Measurements from ENCODE around the gene SLC25A25.

The SLC25A25 gene

DNA sequence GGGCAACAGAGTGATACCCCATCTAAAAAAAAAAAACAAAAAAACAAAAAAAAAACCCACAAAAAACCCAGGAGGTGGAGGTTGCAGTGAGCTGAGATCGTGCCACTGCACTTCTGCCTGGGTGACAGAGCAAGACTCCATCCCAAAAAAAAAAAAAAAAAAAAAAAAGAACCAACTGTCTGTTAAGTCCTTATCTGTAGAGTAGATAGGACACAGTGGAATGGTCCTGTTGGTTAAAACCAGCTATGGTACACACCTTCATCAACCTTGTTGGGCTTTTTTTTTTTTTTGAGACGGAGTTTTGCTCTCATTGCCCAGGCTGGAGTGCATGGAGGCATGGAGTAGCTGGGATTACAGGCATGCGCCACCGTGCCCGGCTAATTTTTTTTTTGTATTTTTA is 12.2 kb downstream of the SLC25A25 start:
- peak overlapping the region; percentile 96 for H3K27ac ChIP-seq
- no peaks in the 10 kb centered on the region for H3K36me3 ChIP-seq (ENCODE audit: control insufficient read depth, insufficient read depth, low read length)
- no peak overlapping the region for H3K4me3 ChIP-seq (ENCODE audit: low read depth, low read length)
- H3K79me2 ChIP-seq, result peaks cover under 1% of the 10 kb centered on the region
- H2AFZ ChIP-seq, result no peak overlapping the region
- H3K9ac ChIP-seq, result no peak overlapping the region
- no peaks in the 10 kb centered on the region for H3K9me3 ChIP-seq (ENCODE audit: control insufficient read depth, low read length)
- H3K4me1 ChIP-seq, result peaks cover 33% of the 10 kb centered on the region
- TF ChIP-seq, protein P1, sequence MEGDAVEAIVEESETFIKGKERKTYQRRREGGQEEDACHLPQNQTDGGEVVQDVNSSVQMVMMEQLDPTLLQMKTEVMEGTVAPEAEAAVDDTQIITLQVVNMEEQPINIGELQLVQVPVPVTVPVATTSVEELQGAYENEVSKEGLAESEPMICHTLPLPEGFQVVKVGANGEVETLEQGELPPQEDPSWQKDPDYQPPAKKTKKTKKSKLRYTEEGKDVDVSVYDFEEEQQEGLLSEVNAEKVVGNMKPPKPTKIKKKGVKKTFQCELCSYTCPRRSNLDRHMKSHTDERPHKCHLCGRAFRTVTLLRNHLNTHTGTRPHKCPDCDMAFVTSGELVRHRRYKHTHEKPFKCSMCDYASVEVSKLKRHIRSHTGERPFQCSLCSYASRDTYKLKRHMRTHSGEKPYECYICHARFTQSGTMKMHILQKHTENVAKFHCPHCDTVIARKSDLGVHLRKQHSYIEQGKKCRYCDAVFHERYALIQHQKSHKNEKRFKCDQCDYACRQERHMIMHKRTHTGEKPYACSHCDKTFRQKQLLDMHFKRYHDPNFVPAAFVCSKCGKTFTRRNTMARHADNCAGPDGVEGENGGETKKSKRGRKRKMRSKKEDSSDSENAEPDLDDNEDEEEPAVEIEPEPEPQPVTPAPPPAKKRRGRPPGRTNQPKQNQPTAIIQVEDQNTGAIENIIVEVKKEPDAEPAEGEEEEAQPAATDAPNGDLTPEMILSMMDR (IDR thresholded peaks at IDR 0.05), result no peak
- no peaks in the 10 kb centered on the region for H3K27me3 ChIP-seq (ENCODE audit: control insufficient read depth, insufficient read depth, low read length)
- H3K4me2 ChIP-seq (ENCODE audit: low read length), result no peak overlapping the region

DNA sequence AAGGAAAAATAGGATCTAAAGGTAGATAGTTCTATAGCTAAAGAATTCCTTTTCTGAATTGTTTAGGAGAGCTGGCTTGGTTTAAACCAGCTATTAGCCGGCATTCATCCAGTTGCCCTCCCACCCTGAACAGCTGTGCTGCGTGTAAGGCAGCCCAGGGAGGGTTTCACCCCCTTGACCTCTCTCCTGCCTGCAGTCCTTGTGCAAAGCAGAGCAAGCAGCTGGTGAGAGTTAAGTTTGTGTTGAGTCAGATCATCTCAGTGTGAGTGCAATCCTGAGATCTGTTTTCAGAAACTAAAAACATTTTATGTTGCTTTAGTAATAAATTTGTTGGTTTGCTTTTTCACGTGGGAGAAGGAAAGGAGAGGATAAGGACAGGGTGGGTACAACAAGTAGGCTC is 13.0 kb downstream of the SLC25A25 start:
- H3K9me3 ChIP-seq (ENCODE audit: control insufficient read depth, low read length), result no peaks in the 10 kb centered on the region
- TF ChIP-seq, protein P1 (IDR thresholded peaks at IDR 0.05), result no peak
- no peaks in the 10 kb centered on the region for H3K36me3 ChIP-seq (ENCODE audit: control insufficient read depth, insufficient read depth, low read length)
- H3K4me3 ChIP-seq (ENCODE audit: low read depth, low read length), result no peak overlapping the region
- no peak overlapping the region for H3K9ac ChIP-seq
- H3K4me2 ChIP-seq (ENCODE audit: low read length), result no peak overlapping the region
- no peaks in the 10 kb centered on the region for H3K27me3 ChIP-seq (ENCODE audit: control insufficient read depth, insufficient read depth, low read length)
- H3K27ac ChIP-seq, result peak overlapping the region; percentile 96
- H3K4me1 ChIP-seq, result peaks cover 33% of the 10 kb centered on the region
- no peak overlapping the region for H2AFZ ChIP-seq
- H3K79me2 ChIP-seq, result peaks cover 6% of the 10 kb centered on the region

DNA sequence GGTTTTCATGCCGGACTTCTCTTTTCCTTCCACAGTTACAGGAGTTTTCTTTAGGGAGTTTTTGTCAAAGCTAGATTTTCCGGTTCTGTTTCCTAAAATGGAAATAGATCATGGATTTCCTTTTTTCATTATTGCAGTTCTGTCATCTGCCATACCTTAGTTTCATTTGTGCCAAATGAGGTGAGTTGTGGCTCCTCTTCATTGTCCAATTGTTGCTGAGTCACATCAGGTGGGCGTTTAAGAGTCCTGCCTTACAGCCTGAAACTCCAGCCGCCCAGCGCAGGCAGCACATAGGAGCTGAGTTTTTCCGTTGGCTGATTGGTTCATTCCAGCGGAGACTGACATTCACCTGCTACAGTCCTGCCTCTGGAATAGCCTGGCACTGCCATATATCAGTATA is 14.1 kb downstream of the SLC25A25 start:
- H3K36me3 ChIP-seq (ENCODE audit: control insufficient read depth, insufficient read depth, low read length), result no peaks in the 10 kb centered on the region
- peaks cover 8% of the 10 kb centered on the region for H3K79me2 ChIP-seq
- H3K27ac ChIP-seq, result peak overlapping the region; percentile 96
- TF ChIP-seq, protein P1 (IDR thresholded peaks at IDR 0.05), result no peak
- H2AFZ ChIP-seq, result no peak overlapping the region
- H3K4me2 ChIP-seq (ENCODE audit: low read length), result peak overlapping the region; percentile 59
- H3K9ac ChIP-seq, result no peak overlapping the region
- no peak overlapping the region for H3K4me3 ChIP-seq (ENCODE audit: low read depth, low read length)
- H3K4me1 ChIP-seq, result peaks cover 27% of the 10 kb centered on the region
- no peaks in the 10 kb centered on the region for H3K27me3 ChIP-seq (ENCODE audit: control insufficient read depth, insufficient read depth, low read length)
- H3K9me3 ChIP-seq (ENCODE audit: control insufficient read depth, low read length), result no peaks in the 10 kb centered on the region

DNA sequence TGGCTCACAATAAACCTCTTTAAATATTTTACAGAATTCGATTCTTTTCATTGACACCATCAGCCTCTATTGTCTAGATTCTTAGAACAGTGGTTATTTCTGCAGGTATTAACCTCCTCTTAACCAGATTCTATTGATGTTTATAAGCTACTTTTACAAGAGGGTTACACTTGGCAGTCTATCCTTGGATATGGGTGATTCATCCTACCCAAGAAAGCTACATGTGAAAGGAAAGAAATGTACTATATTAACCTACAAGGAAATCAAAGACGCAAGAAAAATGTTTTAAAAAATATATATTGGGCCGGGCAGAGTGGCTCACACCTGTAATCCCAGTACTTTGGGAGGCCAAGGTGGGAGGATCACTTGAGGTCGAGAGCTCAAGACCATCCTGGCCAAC is 16.7 kb downstream of the SLC25A25 start:
- H3K36me3 ChIP-seq (ENCODE audit: control insufficient read depth, insufficient read depth, low read length), result no peaks in the 10 kb centered on the region
- no peak overlapping the region for H2AFZ ChIP-seq
- H3K27me3 ChIP-seq (ENCODE audit: control insufficient read depth, insufficient read depth, low read length), result no peaks in the 10 kb centered on the region
- no peak overlapping the region for H3K9ac ChIP-seq
- TF ChIP-seq, protein P1 (IDR thresholded peaks at IDR 0.05), result no peak
- H3K4me3 ChIP-seq (ENCODE audit: low read depth, low read length), result no peak overlapping the region
- peaks cover 28% of the 10 kb centered on the region for H3K79me2 ChIP-seq
- H3K9me3 ChIP-seq (ENCODE audit: control insufficient read depth, low read length), result no peaks in the 10 kb centered on the region
- H3K4me2 ChIP-seq (ENCODE audit: low read length), result no peak overlapping the region
- H3K27ac ChIP-seq, result no peak overlapping the region
- H3K4me1 ChIP-seq, result peaks cover 18% of the 10 kb centered on the region

DNA sequence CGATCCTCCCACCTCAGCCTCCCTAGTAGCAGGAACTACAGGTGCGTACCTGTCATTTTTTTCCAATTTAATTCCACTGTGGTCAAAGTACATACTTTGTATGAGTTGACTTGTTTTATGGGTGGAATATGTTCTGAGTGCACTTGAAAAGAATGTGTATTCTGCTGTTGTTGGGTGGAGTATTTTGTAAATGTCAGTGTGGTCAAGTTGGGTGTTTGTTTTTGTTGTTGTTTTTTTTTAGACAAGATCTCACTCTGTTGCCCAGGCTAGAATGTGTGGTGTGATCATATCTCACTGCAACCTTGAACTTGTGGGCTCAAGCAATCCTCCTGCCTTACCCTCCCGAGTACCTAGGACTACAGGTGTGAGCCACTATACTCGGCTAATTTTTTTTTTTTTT is 17.9 kb downstream of the SLC25A25 start:
- Histone ChIP-seq H3K4me1 (peaks cover 9% of the 10 kb centered on the region), H3K9me3 (ENCODE audit: control insufficient read depth, low read length) (no peaks in the 10 kb centered on the region), H3K79me2 (peaks cover 37% of the 10 kb centered on the region), H3K4me3 (ENCODE audit: low read depth, low read length) (no peak overlapping the region), H3K36me3 (ENCODE audit: control insufficient read depth, insufficient read depth, low read length) (no peaks in the 10 kb centered on the region), H3K27ac (no peak overlapping the region), H3K27me3 (ENCODE audit: control insufficient read depth, insufficient read depth, low read length) (no peaks in the 10 kb centered on the region), H2AFZ (no peak overlapping the region), H3K4me2 (ENCODE audit: low read length) (no peak overlapping the region), H3K9ac (no peak overlapping the region)
- TF ChIP-seq, protein P1 (IDR thresholded peaks at IDR 0.05), result no peak
